GM23338 (cell line): Measurements from ENCODE around the gene PPP1CB. TPM values are rescaled to one million over a fixed set of nuclear protein-coding genes. Genes with fewer than 3 reads are reported as not detected.

Experiments
- ATAC-seq: fragments of 200-7000 bp; cut with Tn5 transposase; 3 replicates; pipeline ENCODE4 v1.9.1; 2020
- DNase-seq: peaks from one replicate; pipeline ENCODE4 v3.0.0-alpha.2; 2015; ENCODE audit warnings: low spot score
- H2AFZ ChIP-seq: fragments of 200-600 bp; sonication (generic); 2 replicates; pipeline ENCODE4 v1.8.0; 2016; ENCODE audit warnings: antibody characterized with exemption, mild to moderate bottlenecking, moderate library complexity
- H3F3A ChIP-seq: fragments of 200-600 bp; sonication (generic); replicated peaks from 2 replicates; pipeline ENCODE4 v1.8.0; 2017; ENCODE audit warnings: antibody characterized with exemption, mixed run types, low read depth
- H3K27ac ChIP-seq: fragments of 200-600 bp; sonication (generic); 2 replicates; pipeline ENCODE4 v1.6.1; 2016; ENCODE audit warnings: low read depth
- H3K27me3 ChIP-seq: fragments of 200-600 bp; sonication (generic); 2 replicates; pipeline ENCODE4 v1.8.0; 2016; ENCODE audit warnings: mild to moderate bottlenecking, mixed run types, moderate library complexity; ENCODE audit not compliant: insufficient read depth
- H3K36me3 ChIP-seq: fragments of 200-600 bp; sonication (generic); 2 replicates; pipeline ENCODE4 v1.8.0; 2016; ENCODE audit warnings: mild to moderate bottlenecking; ENCODE audit not compliant: insufficient read depth
- H3K4me1 ChIP-seq: fragments of 200-600 bp; sonication (generic); 2 replicates; pipeline ENCODE4 v1.8.0; 2016; ENCODE audit warnings: mild to moderate bottlenecking, moderate library complexity; ENCODE audit not compliant: insufficient read depth
- H3K4me2 ChIP-seq: fragments of 200-600 bp; sonication (generic); 2 replicates; pipeline ENCODE4 v1.7.1; 2017; ENCODE audit warnings: mixed run types
- H3K4me3 ChIP-seq: fragments of 200-600 bp; sonication (generic); 2 replicates; pipeline ENCODE4 v1.6.1; 2016; ENCODE audit warnings: mixed run types
- H3K79me2 ChIP-seq: fragments of 200-600 bp; sonication (generic); replicated peaks from 2 replicates; pipeline ENCODE4 v1.8.0; 2017; ENCODE audit warnings: mild to moderate bottlenecking; ENCODE audit not compliant: insufficient read depth
- H3K9me2 ChIP-seq: fragments of 200-600 bp; sonication (generic); 2 replicates; pipeline ENCODE4 v1.8.0; 2017; ENCODE audit not compliant: insufficient read depth
- H4K20me1 ChIP-seq: fragments of 200-600 bp; sonication (generic); replicated peaks from 2 replicates; pipeline ENCODE4 v1.8.0; 2017; ENCODE audit warnings: mild to moderate bottlenecking; ENCODE audit not compliant: insufficient read depth
- H3K27ac Mint-ChIP-seq: 2 replicates; pipeline ENCODE4 v1.8.0; 2020; ENCODE audit warnings: inconsistent platforms, mild to moderate bottlenecking, moderate library complexity, mixed read lengths
- H3K27me3 Mint-ChIP-seq: 3 replicates; pipeline ENCODE4 v1.8.0; 2022; ENCODE audit warnings: low read depth, mild to moderate bottlenecking, moderate library complexity, mixed read lengths, inconsistent platforms; ENCODE audit not compliant: insufficient read depth, poor library complexity
- H3K36me3 Mint-ChIP-seq: 3 replicates; pipeline ENCODE4 v1.8.0; 2021; ENCODE audit warnings: low read depth, mild to moderate bottlenecking, inconsistent platforms, moderate library complexity, mixed read lengths
- H3K4me1 Mint-ChIP-seq: 3 replicates; pipeline ENCODE4 v1.8.0; 2020; ENCODE audit warnings: mild to moderate bottlenecking, inconsistent platforms, mixed read lengths
- H3K4me3 Mint-ChIP-seq: 3 replicates; pipeline ENCODE4 v1.8.0; 2021; ENCODE audit warnings: moderate library complexity, mild to moderate bottlenecking, inconsistent platforms, mixed read lengths
- H3K9me3 Mint-ChIP-seq: 3 replicates; pipeline ENCODE4 v1.8.0; 2020; ENCODE audit warnings: moderate library complexity, mild to moderate bottlenecking, inconsistent platforms, mixed read lengths
- CREB1 ChIP-seq: fragments of 250-450 bp; sonication (Bioruptor Pico); IDR thresholded peaks from 2 replicates; pipeline ENCODE4 v1.5.0; 2020; ENCODE audit warnings: low read depth, mild to moderate bottlenecking, moderate library complexity
- CTCF ChIP-seq, 2 experiments: fragments of 200-600 bp in 1 of 2; sonication (generic) in 1 of 2; conservative IDR thresholded peaks; 2 replicates each; pipeline versions ENCODE4 v1.5.1 to v1.6.1; 2016 to 2017; ENCODE audit warnings: antibody characterized with exemption in 2 of 2, low read depth in 2 of 2, mild to moderate bottlenecking in 2 of 2, moderate library complexity in 1 of 2
- ETS1 ChIP-seq: IDR thresholded peaks from 2 replicates; pipeline ENCODE4 v1.6.1; 2016; ENCODE audit warnings: antibody characterized with exemption
- EZH2 ChIP-seq: fragments of 200-600 bp; sonication (generic); IDR thresholded peaks from one replicate; pipeline ENCODE4 v1.8.0; 2017; ENCODE audit warnings: antibody characterized with exemption, mild to moderate bottlenecking, low read depth; ENCODE audit not compliant: unreplicated experiment
- EZH2phosphoT487 ChIP-seq: fragments of 200-600 bp; sonication (generic); IDR thresholded peaks from one replicate; pipeline ENCODE4 v1.8.1; 2018; ENCODE audit warnings: antibody characterized with exemption; ENCODE audit not compliant: unreplicated experiment
- JUNB ChIP-seq: IDR thresholded peaks from one replicate; pipeline ENCODE4 v1.6.1; 2016; ENCODE audit warnings: antibody characterized with exemption; ENCODE audit not compliant: unreplicated experiment
- NANOG ChIP-seq: IDR thresholded peaks from 2 replicates; pipeline ENCODE4 v1.6.1; 2016; ENCODE audit warnings: antibody characterized with exemption, borderline replicate concordance
- POLR2AphosphoS5 ChIP-seq: IDR thresholded peaks from 2 replicates; pipeline ENCODE4 v1.6.1; 2016; ENCODE audit warnings: antibody characterized with exemption, low read depth
- REST ChIP-seq: IDR thresholded peaks from one replicate; pipeline ENCODE4 v1.6.1; 2018; ENCODE audit warnings: antibody characterized with exemption; ENCODE audit not compliant: unreplicated experiment
- ZNF114 ChIP-seq: fragments of 250-450 bp; sonication (Bioruptor Pico); IDR thresholded peaks from 2 replicates; pipeline ENCODE4 v1.5.0; 2020; ENCODE audit warnings: mild to moderate bottlenecking, moderate library complexity
- ZNF331 ChIP-seq: fragments of 250-450 bp; sonication (Bioruptor Pico); IDR thresholded peaks from 2 replicates; pipeline ENCODE4 v1.5.0; 2020; ENCODE audit warnings: low read depth, mild to moderate bottlenecking, moderate library complexity
- ZNF462 ChIP-seq: fragments of 250-450 bp; sonication (Bioruptor Pico); IDR thresholded peaks from 2 replicates; pipeline ENCODE4 v1.5.0; 2020; ENCODE audit warnings: mild to moderate bottlenecking, moderate library complexity
- polyA plus RNA-seq: library from polyadenylated mRNA; unstranded; fragments of >200 nt; fragmentation: Nextera tagmentation; extraction: Ambion mirVana; gene quantifications from 2 replicates; pipeline ENCODE4 v1.2.1, GENCODE V29; 2016
- total RNA-seq: library from RNA; depleted of rRNA; stranded (reverse); fragments of >200 nt; shearing (Covaris generic); gene quantifications from 2 replicates; pipeline ENCODE4 v1.2.3, GENCODE V29; 2014

The PPP1CB gene
- total and polyA plus RNA-seq, 2 experiments from 2014 or later, result 103 to 118 TPM

GRCh38 chr2:28726177-28726576, 25.5 kb upstream of the PPP1CB start (continued):
- TF ChIP-seq ZNF462 (CRISPR knock-in tag) (no peak), JUNB (no peak), POLR2AphosphoS5 (no peak), EZH2 (no peak), ETS1 (no peak)

- Mint-ChIP-seq H3K27me3 (no peaks in the 10 kb centered on the region), H3K4me3 (no peak overlapping the region), H3K27ac (no peak overlapping the region), H3K36me3 (no peaks in the 10 kb centered on the region), H3K4me1 (no peaks in the 10 kb centered on the region), H3K9me3 (no peaks in the 10 kb centered on the region)
- Histone ChIP-seq H3K4me3 (no peak overlapping the region), H4K20me1 (no peaks in the 10 kb centered on the region), H3K79me2 (no peaks in the 10 kb centered on the region), H3K27ac (no peak overlapping the region), H3K36me3 (no peaks in the 10 kb centered on the region), H3F3A (no peaks in the 10 kb centered on the region), H3K9me2 (no peaks in the 10 kb centered on the region), H3K27me3 (no peaks in the 10 kb centered on the region), H3K4me2 (no peak overlapping the region), H3K4me1 (no peaks in the 10 kb centered on the region), H2AFZ (no peak overlapping the region)
- ATAC-seq, result no peak
- no peak for DNase-seq
- no peak for TF ChIP-seq CTCF (conservative IDR thresholded peaks at IDR 0.05; ENCODE audit: low read depth in 2 of 2)
- TF ChIP-seq ETS1, result no peak
- TF ChIP-seq CREB1 (CRISPR knock-in tag), result no peak
- TF ChIP-seq NANOG, result no peak
- no peak for TF ChIP-seq ZNF331 (CRISPR knock-in tag)
- no peak for TF ChIP-seq REST
- TF ChIP-seq ZNF114 (CRISPR knock-in tag), result no peak
- TF ChIP-seq POLR2AphosphoS5, result no peak
- TF ChIP-seq JUNB, result no peak
- no peak for TF ChIP-seq EZH2phosphoT487
These were observed 21.9 kb upstream of the PPP1CB start for GRCh38 chr2:28729698-28730097.
